Activated CD4-positive, alpha-beta T cell treated with anti-CD3 and anti-CD28 coated beads, Interleukin-10, Interleukin-2, amounts not matched to agents 100 ng/mL and 50 ng/mL, durations not matched to agents 16 hours and 8 hours (primary cell): Measurements from ENCODE around the gene CEPT1.
A peak's percentile ranks its signal among the peaks of the same experiment; 100 is the strongest.

ENCODE experiments used
- DNase-seq: peaks from one replicate; pipeline ENCODE4 v3.0.0-alpha.2; 2020

CEPT1 gene

DNA sequence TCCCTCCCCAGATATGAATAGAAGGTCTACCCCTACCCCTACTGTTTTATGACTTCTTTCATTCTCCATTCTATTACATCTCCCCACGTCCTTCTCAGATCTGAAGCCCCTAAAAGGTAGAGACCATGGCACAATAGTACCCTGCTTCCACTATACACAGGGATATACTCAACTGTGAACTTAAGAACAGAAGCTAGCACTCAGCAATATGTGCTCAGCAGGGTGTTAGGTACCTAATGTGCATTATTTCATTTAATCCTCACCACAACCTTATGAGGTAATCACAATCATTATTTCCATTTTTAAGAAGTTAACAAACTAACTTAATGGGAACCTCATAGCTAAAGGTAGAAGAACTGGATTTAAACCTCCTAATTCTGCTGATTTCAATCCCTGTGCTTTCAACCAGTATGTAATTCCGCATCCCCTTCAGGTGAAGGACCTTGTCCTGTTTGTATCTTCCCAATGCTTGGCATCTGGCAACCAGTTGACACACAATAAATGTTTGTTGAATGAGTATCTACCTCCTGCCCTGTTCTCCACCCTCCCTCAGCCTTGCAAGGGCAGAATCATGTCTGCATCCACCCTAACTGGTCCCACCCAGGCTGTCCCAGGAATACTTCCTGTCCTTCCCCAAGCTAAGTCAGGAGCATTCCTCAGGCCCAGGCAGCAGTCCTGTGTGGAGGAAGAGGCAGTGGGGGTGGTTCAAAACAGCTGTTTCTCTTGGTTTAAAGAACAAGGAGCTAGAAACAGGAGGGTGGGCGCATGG is 53.9 kb downstream of the CEPT1 start:
- no peak for DNase-seq

DNA sequence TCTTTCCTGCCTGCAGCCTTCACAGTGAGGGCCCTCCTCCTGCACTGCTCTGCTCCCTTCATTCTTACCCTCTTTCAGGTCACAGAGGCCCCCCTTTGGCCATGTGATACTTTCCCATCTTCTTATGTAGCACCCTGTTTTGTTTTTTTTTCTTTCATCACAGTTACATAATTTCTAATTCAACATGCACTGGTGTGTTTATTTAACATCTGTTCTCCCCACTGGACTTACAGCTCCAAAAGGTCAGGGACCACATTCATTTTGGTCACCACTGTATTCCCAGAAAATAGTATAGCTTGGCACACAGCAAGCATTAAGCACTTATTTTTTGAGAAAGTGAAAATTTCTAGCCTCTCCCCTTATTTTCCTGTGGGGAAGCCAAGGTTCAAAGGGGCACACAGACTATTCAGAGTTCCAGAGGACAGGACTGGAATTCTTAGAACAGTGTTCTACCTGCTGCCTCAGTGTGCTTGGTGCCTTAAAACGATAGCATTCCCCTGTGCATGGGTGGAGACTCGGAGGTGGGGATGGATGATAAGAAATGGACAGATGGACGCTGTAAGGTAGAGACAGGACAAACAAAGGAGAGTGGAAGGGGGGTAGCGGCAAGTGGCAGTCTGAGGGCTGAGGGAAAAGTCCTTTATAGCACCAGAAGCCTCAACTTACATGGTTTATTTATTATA is 55.1 kb downstream of the CEPT1 start:
- no peak for DNase-seq

DNA sequence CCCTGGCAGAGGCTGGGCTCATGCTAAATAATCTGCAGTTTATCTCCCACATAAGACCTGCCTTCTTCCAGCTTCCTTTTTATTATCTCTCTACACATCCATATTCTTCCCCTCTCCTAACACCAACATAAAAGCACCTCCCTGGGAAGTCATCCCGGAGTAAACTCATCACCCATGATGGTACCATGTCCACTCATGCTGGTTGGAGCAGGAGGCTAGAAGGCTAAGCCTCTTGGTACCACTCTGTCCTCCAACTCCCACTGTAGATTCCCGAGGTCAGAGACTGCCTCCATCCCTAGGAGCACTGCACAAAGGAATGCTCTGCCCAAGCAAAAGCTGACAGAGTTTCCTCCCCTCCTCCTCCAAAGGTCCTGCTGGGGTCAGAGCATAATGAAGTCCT is 56.2 kb downstream of the CEPT1 start:
- no peak for DNase-seq

DNA sequence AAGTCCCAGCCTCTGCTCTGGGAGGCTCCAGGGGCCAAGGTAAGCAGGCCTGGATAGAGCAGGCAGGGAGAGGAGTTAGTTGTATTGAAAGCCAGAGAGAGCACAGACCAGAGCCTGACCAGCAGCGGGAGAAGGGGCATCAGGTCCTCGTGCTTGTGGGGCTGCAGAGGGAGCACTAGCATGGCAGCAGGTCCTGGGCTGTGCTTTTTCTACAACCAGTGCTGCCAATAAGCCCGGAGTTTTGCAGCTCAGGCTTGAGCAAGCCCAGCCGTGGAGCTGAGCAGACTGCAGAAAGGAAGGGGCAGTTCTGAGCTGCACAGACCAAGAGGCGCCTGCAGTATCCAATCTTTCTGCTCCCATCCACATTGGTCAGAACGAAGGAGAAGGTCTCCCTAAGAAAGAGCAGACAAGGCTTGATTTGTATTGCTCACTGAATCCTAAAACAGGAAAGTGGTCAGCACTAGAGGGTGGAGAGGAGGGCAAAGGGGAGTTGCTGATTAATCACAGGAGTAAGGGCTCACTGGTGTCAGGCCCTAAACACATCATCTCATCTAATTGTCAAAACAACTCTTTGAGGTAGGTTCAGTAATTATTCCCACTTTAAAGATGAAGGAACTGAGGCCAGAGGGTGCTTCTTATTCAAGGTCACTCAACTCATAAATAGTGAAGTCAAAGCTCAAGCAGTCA is 57.7 kb downstream of the CEPT1 start:
- DNase-seq: peak; percentile 80

DNA sequence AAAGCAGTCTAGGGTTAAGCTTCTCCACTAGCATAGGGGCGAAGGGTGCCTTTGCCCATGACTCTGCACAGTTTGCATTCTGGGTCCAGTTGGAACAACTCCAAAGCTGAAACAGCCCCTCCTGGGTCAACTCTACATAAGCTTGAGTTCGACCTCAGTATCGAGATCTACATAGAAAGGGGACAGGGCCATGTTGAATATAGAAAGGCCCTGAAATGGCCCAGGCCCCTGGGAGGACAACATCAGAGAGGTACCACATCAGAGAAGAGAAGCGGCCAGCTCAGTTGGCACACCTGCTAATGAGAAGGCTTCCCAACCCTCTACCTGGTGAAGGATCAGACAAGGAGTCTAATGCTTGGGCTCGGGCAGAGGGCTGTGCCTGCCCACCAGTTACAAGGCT is 58.8 kb downstream of the CEPT1 start:
- DNase-seq: no peak

DNA sequence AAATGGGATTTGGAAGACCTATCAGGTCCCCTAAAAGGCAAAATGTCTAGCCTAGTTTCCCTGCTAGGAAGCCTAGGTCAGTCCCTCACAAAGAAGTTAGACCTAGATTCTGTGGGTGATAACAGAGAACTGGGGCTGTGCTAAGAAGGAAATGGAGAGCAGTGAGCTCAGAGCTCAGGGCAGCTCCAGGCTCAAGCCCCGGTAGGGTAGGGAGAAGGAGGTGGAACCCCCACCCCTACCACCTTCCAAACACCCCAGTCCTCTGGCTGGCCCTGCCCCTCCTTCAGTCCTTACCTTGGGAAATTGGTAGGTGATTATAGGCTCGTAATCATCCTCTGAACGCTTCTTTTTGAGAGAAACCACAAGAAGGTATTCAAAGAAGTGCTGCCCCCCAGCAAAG is 59.3 kb downstream of the CEPT1 start:
- DNase-seq: peak; percentile 63

DNA sequence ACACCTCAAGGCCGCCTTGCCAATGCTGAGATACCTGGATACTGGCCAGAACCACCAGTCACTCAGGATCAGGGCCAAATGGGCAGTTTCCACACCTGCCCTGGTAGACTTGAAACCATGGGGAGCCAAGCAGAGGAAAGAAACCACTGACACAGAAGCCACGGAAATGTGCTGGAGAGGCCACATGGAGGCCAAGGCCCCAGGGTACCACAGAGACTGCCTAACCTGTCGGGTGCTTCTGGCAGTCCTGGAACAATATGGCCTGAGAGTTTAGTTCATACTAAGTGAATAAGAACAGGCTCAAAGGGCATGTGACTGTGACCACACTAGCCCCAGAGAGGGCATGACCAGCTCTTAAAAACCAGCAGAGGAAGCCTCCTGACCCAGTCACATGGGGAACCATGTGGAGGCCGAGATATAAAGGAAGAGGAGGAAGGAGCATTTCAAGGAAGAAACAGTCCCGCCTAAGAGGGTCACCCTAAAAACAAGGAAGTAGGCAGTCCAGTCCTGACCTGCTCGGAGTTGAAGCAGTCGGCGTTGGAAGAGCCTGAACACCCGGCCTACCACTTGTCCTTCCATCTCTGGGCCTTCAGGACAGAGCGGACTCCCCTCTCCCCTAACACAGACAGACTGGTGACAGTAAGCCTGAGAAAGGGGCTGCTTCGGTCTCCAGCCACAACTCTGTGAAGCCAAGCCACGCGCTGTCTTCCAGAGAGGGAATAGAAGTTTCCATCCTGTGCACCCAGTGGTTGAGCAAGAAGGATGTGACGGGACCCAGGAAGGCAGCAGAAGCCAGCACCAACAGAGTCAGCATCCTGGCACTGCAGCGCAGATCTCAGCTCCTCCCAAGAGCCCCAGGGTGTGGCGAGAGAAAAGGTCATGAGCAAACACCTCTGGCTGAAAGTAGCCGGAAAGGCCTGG is 60.1 kb downstream of the CEPT1 start, which contains the start of gene DENND2D:
TSS of gene DENND2D (minus strand) at position 766 of the 921 bp plus-strand sequence. CDS start at position 579, 187 bp downstream.
- peak; percentile 89 for DNase-seq

DNA sequence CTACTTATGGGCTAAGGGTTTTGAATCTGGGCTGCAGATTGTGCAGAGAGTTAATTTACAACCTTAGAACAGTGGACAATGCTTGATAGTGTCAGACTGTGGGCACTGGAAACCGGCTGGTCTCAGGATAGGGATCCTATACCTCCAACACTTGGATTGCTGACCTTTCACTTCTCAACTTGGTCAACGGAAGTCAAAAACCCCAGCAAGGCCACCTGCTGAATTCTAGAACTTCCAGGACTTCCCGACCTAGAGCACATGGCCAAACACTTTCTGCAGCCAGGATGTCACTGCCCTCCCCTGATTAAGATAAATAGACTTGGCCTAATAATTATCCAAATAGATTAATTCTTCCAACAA is 60.8 kb downstream of the CEPT1 start:
- no peak for DNase-seq

DNA sequence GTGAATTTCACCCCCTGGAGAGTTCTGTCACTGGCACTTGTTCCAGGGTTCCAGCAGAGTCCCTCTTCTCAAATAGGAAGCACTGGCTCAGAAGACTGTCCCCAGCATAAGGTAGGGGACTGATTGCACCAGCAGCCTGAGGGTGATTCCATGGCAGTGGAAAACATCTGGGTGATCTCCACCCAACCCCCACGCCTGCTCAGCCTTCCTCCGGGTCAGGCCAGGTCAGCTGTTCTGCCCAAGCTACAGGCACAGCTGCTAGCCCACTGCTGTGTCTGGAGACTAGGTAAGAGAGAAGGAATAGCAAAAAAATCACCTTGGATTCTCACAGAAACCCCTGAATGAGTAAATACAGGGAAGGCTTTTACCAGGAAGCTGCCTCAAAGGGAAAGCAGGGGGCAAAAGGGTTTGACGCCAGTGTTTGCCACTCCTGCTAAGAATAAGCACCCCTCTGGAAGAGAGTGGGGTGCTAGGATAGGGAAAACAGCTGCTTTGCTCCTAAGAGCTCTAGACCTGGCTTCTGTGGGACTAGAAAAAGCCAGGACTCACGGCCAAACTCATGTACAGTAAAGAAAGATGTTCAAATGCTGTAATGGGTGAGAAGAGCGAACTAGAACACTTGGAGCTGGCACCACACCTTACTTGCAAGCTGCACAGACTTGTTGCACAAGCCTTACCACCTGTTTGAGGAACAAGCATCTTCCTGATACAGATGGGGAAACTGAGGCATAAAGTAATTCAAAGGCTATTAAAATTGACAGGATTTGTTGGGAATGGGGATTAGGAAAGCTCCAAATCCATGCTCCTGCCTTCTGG is 61.5 kb downstream of the CEPT1 start:
- no peak for DNase-seq

DNA sequence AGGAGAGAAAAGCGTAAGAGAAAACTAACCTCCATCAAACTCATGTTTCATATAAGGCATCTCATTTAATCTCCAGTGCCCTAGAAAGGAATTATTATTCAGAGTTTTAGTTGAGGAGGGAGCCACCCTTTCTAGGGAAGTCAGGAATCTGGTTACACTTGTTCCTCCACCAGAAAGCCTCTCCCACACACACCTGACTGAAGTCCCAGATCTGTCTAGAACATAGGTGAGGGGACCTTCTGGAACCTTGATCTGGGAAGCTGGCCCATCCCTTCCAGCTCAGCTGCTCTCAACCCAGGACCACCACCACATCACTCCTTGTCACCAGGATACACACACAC is 62.3 kb downstream of the CEPT1 start:
- no peak for DNase-seq

DNA sequence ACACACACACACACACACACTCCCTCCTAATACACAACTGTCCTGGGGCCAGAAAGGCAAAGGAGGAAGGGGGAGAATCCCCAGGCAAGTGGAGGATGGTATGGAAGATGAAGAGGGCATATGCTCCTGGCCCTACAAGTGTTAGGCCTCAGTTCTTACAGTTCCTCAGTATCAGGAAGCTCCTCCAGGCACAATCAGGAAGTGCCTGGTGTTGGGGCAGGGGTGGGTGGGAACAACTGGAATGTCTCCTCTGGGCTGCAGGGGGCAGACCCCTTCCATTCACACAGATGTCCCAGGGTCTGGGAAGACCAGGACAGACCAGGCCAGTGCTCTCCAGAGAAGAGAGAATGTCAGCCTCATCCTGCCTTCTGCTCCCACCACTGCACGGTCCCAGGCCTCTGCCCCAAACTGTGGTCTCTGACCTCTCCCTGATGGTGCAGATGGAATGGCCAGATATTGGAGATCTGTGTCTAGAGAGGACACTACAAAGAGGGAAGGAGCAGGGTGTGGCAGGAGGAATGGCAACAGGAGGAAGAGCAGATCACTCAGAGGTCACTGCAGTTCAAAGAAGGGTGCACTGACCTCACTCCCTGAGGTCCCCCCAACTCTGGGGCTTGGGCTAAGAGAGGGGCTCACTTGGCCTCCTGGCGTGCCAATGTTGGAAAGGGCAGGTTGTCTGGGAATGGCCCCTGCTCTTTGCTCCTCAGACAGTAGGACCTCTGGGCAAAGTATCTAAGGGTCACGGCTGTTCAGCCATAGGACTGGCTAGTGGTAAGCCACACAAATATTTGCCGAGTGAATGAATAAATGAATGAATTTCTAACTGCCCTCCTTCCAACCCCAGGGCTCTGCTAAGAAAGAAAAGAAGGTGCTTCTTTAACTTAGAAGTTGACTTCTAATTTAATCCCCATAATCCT is 62.9 kb downstream of the CEPT1 start:
- no peak for DNase-seq

DNA sequence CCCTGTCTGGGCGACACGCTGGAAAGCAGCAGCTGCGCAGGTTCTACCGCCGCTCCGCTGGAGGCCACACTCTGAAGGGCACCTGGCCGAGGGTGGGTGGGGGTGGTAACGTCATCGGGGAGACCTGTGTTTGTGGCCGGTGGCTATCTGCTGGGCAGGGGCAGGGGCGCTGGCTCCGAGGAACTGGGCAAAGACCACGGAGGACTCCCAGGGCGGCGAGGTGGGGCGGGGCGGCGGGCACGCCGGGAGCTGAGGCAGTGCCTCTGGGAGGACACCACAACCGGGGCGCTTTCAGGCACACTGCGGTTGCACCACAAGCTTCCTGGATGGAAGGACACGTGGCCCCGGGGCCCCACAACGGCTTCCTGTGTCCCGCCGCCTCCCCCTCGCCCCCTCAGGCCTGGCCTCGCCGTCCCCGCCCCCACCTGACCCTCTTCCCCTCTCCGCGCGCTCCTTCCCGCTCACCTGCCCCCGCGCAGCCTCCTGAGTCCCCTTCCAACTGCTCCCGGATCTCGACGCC is 63.7 kb downstream of the CEPT1 start:
- DNase-seq: peak; percentile 94

DNA sequence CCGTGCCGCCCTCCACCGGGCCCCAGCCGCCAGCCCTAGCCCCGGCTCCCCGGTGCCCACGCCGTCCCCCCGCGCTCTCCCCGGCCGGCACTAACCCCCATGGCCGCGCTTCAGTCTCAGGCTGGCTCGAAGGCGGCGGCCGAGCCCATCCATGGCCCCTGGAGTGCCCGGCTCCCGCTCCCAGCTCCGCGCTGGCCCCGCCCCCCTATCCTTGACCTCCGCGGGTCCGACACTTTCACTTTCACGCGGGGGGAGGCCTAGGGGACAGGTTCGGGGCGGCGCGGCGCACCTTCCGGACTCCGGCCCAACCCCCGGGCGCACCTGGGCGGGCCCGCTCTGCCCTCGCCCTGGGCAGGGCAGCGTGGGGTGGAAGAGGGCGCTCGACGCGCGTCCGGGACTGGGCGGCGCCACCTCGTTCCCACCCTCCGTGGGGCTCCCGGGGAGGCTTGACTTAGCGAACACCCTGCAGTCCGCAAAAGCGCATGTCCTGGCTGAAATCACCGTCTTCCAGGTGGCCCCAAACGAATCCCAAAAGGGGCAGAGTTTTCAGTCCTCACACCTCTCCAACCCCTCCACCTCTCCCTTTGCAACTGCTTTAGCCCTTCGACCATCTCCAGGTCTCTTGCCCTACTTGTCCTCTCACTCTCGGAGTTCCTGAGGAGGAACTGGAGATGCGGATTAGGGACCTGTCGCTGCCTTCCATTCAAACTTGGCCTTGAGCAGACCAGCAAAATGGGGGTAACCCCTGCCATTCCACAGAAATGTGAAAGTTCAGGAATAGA is 64.4 kb downstream of the CEPT1 start:
- peak; percentile 72 for DNase-seq

DNA sequence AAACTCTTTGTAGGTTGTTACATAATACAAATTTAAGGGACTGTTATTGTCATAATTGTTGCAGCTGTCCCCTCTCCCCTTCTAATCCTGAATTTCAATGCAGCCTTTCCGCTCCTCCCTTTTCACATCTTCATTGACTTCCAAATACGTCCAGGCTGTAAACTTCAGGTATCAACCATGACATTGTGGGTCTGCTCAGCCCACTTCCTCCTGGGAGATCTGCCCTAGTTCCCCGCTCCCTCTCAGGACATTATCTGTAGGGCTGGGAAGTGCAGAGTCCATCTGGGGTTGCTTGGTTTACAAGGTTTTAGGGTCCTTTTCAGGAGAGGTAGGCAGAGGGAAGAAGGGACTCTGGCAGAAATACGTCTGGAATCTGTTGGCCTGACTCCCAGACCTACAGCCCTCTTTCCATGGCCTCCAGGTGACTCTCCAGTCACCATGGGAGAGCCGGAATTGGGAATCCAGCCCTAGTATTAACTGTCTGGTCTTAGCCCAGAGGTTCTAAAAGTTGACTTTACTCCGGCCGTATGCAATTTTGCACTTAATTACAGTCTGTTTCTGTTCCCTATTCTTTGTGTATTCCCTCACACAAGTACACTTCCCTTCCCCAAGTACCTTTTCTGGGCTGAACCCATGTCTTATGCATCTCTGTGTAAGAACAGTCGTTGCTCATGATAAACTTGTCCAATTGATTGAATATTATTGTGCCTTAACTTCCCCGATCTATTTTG is 65.1 kb downstream of the CEPT1 start:
- no peak for DNase-seq

DNA sequence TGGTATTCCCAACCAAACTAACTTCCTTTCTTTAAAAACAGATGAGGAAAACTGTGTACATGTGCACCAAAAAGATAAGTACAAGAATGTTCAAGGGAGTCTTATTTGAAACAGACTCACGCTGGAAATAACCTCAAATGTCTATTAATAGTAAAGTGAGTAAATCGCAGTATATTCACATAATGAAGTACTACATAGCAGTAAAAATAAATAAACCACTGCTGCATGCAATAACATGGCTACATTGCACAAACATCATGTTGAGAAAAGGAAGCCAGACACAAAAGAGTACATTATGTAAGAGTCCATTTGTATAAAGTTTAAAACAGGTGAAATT is 65.7 kb downstream of the CEPT1 start:
- no peak for DNase-seq

DNA sequence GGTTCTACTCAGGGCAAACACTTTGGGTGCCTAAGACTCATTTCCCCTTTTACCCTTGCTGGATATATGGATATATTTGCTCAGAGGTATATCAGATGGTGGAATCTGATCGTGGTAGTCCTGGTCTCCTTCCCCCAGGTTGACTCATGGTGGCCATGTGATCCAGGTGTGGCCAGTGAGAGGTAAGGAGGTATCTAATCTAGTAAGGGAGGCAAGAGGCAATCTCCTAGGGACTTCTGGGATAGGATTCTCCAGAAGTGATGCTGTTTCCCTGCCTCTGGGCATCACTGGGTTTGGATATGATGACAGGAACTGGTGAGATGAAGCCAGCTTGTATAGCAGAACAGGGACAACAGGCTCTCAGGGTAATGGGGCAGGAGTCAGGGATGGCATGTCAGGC is 68.9 kb downstream of the CEPT1 start:
- no peak for DNase-seq

DNA sequence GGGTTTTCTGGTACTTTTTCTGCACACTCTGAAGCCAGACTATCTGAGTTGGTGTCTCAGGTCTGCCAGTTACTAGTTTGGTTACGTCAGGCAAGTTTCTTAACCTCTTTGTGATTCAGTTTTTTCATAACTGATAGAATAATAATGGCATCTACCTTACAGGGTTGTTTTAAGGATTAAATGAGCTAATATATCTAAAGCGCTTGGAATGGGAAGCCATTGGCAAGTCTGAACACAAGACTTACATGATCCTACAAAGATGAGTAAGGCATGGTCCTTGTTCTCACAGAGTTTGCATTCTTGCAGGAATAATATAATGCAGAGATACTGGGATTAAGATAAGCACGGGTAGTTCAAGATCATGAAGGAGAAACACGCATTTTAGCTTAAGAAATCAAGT is 69.6 kb downstream of the CEPT1 start:
- DNase-seq: no peak

DNA sequence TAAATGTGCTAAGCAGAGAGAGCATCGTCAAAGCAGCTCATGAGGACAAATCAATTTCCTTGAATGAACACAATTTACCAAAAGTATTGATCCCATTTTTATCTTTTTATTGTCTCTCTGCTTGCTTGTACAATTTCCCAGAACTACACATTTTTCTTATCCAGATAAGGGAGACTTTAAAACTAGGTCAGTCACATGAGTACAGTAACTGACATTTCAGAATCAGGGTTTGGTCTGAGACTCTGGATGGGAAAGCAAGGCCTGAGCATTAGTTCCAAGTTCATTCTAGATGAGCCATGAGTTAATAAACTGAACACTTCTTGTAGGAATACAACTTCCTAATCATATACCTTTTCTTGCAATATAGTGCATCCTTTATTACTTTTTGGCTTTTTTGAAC is 71.9 kb downstream of the CEPT1 start:
- no peak for DNase-seq

DNA sequence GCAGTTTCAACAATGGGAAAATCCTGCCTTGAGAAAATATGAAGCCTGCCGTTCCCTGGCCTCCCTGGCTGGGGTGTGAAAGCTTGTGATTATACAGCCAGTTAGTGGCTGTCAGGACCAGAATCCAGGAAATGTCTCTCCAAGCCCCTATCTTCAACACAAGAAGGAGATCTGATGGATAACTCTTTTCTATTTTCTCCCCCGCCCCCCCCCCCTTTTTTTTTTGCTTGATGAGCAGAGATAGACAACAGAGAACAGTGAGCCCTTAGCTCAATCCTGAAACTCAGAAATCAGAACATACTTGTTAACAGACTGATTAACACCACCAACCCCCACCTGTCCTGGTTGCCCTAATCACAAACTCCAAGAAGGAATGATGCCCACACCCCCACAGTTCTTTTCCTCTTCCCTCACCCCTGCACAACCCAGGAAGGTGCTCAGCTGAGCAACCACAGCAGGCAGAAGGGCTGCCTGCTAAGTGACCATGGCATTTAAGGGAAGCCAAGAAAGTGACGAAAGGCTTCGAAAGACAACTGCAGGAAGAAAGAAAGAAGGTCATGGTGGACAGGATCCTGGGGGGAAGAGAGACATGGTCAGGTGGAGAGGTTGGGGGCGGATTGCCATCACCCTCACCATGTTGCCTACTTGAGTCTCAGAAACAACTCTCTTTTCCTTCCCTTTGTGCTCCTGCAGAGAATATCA is 72.8 kb downstream of the CEPT1 start:
- DNase-seq: no peak
